Activated CD8-positive, alpha-beta memory T cell treated with anti-CD3 and anti-CD28 coated beads, Interleukin-2, amount 50 U/mL, for 48 hours (primary cell): ENCODE data around the gene PCDHGB5.
A peak's percentile ranks its signal among the peaks of the same experiment; 100 is the strongest.
"Not testable (repeated sequence)": the region's sequence is repeated elsewhere in the genome, so short reads cannot be mapped to it uniquely, and the experiment has no call there.

Source experiments
- DNase-seq: peaks from one replicate; pipeline ENCODE4 v3.0.0-alpha.2; 2020

The PCDHGB5 gene

GRCh38 chr5:141382469-141383294 is 15.1 kb upstream of the PCDHGB5 start, which contains the start of gene PCDHGA7:
TSS of gene PCDHGA7 (plus strand) at chr5:141382742. CDS start at chr5:141382900, 158 bp downstream.
- peak; percentile 32 for DNase-seq

DNA sequence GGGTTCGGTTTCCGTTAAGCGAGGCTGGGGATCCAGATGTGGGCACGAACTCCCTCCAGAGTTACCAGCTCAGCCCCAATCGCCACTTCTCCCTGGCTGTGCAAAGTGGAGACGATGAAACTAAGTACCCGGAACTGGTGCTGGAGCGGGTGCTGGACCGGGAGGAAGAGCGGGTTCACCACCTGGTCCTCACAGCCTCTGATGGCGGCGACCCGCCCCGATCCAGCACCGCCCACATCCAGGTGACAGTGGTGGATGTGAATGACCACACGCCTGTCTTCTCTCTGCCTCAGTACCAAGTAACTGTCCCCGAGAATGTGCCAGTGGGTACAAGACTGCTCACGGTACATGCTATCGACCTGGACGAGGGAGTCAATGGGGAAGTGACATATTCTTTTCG is 14.4 kb upstream of the PCDHGB5 start:
- peak; percentile 35 for DNase-seq

GRCh38 chr5:141384471-141385267 is 13.1 kb upstream of the PCDHGB5 start:
- DNase-seq: no peak

- not testable (repeated sequence) for DNase-seq
These were observed 10.0 kb upstream of the PCDHGB5 start, which contains the start of gene PCDHGB4 for GRCh38 chr5:141387557-141388311. TSS of gene PCDHGB4 (plus strand) at chr5:141387698. CDS start at chr5:141387885, 187 bp downstream.

- DNase-seq: no peak
These were observed 9.1 kb upstream of the PCDHGB5 start for GRCh38 chr5:141388661-141389060.

- DNase-seq: no peak
These were observed 8.3 kb upstream of the PCDHGB5 start for GRCh38 chr5:141389153-141390042.

- no peak for DNase-seq
These were observed 5.1 kb upstream of the PCDHGB5 start, which contains the start of gene PCDHGA8 for GRCh38 chr5:141392429-141393198. TSS of gene PCDHGA8 (plus strand) at chr5:141392633. CDS start at chr5:141392814, 181 bp downstream.

DNA sequence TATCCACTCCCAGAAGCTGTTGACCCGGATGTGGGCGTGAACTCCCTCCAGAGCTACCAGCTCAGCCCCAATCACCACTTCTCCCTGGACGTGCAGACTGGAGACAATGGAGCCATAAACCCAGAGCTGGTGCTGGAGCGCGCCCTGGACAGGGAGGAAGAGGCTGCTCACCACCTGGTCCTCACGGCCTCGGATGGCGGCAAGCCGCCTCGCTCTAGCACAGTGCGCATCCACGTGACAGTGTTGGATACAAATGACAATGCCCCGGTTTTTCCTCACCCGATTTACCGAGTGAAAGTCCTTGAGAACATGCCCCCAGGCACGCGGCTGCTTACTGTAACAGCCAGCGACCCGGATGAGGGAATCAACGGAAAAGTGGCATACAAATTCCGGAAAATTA is 4.5 kb upstream of the PCDHGB5 start:
- DNase-seq: no peak

- not testable (repeated sequence) for DNase-seq
These were observed 3.2 kb upstream of the PCDHGB5 start for GRCh38 chr5:141394401-141395187.

- no peak for DNase-seq
These were observed 861 bp downstream of the PCDHGB5 start for GRCh38 chr5:141398608-141399007.

DNA sequence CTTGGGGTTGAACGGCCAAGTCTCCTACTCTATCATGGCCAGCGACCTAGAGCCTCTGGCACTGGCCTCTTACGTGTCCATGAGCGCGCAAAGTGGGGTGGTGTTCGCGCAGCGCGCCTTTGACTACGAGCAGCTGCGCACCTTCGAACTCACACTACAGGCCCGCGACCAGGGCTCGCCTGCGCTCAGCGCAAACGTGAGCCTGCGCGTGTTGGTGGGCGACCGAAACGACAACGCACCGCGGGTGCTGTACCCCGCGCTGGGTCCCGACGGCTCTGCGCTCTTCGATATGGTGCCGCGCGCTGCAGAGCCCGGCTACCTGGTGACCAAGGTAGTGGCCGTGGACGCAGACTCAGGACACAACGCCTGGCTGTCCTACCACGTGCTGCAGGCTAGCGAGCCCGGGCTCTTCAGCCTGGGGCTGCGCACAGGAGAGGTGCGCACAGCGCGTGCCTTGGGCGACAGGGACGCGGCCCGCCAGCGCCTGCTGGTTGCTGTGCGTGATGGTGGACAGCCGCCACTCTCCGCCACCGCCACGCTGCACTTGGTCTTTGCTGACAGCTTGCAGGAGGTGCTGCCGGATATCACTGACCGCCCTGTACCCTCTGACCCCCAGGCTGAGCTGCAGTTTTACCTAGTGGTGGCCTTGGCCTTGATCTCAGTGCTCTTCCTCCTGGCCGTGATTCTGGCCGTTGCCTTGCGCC is 2.0 kb downstream of the PCDHGB5 start:
- no peak for DNase-seq

GRCh38 chr5:141402553-141403243 is 5.0 kb downstream of the PCDHGB5 start, which contains the start of gene PCDHGA9:
TSS of gene PCDHGA9 (plus strand) at chr5:141402778. CDS start at chr5:141402953, 175 bp downstream.
- DNase-seq: no peak

DNA sequence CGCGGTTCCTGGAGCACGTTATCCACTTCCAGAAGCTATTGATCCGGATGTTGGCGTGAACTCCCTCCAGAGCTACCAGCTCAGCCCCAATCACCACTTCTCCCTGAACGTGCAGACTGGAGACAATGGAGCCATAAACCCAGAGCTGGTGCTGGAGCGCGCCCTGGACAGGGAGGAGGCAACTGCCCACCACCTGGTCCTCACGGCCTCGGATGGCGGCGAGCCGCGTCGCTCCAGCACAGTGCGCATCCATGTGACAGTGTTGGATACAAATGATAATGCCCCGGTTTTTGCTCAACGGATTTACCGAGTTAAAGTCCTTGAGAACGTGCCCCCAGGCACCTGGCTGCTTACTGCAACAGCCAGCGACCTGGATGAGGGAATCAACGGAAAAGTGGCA is 5.6 kb downstream of the PCDHGB5 start:
- DNase-seq: no peak

- peak; percentile 76 for DNase-seq
These were observed 10.2 kb downstream of the PCDHGB5 start, which contains the start of gene PCDHGB6 for GRCh38 chr5:141407790-141408505. TSS of gene PCDHGB6 (plus strand) at chr5:141408021. CDS start at chr5:141408203, 182 bp downstream.

GRCh38 chr5:141409598-141410306 is 12.0 kb downstream of the PCDHGB5 start:
- no peak for DNase-seq

- no peak for DNase-seq
These were observed 13.8 kb downstream of the PCDHGB5 start for GRCh38 chr5:141411575-141411974.
